ENCODE measurements around the gene THOP1.

- TF ChIP-seq POLR2A (IDR thresholded peaks at IDR 0.05) (no peak), CTCF (IDR thresholded peaks at IDR 0.05) (no peak)
Measured at GRCh38 chr19:2816641-2817040, 31.3 kb downstream of the THOP1 start.

All from thyroid gland (tissue), 4 donors.